Adrenal gland (tissue), 12 donors: Measurements from ENCODE around the gene SLC25A11. TPM values are rescaled to one million over a fixed set of nuclear protein-coding genes. Genes with fewer than 3 reads are reported as not detected.

Experiments
- DNase-seq, 7 donors: peaks; one replicate each; pipeline ENCODE4 v3.0.0-alpha.2; 2019 to 2020
- H3K27ac ChIP-seq, 5 donors: fragments of 200-600 bp; sonication (generic) in 4 of 5; 1 replicate in 3 of 5; 2 replicates in 2 of 5; pipeline versions ENCODE4 v1.5.1 to v1.8.0; 2016 to 2020; ENCODE audit warnings: mild to moderate bottlenecking in 1 of 5
- H3K27me3 ChIP-seq: fragments of 200-600 bp; 2 replicates; pipeline ENCODE4 v1.8.0; 2021
- H3K36me3 ChIP-seq, 2 donors: fragments of 200-600 bp; replicated peaks in 1 of 2; 1 replicate in 1 of 2; 2 replicates in 1 of 2; pipeline versions ENCODE4 v1.5.1 to v1.8.0; 2018 to 2022
- H3K4me1 ChIP-seq, 2 donors: fragments of 200-600 bp; replicated peaks in 1 of 2; 1 replicate in 1 of 2; 2 replicates in 1 of 2; pipeline versions ENCODE4 v1.5.1 to v1.8.0; 2018 to 2021
- H3K4me3 ChIP-seq, 4 donors: fragments of 200-600 bp; sonication (generic) in 3 of 4; one replicate each; pipeline ENCODE4 v1.5.1; 2016 to 2018
- H3K9me3 ChIP-seq, 3 donors: fragments of 200-600 bp; sonication (generic) in 1 of 3; replicated peaks in 1 of 3; 1 replicate in 2 of 3; 2 replicates in 1 of 3; pipeline versions ENCODE4 v1.5.1 to v1.8.0; 2016 to 2021
- CTCF ChIP-seq, 6 experiments: fragments of 450-650 bp in 4 of 6; fragments of 200-600 bp in 2 of 6; sonication (generic) in 1 of 6; IDR thresholded peaks; 1 replicate in 5 of 6; 2 replicates in 1 of 6; pipeline versions ENCODE4 v1.5.1 to v1.8.0; 2016 to 2021; ENCODE audit warnings: antibody characterized with exemption in 6 of 6, mild to moderate bottlenecking in 2 of 6, moderate library complexity in 1 of 6
- POLR2A ChIP-seq, 2 donors: fragments of 450-650 bp; IDR thresholded peaks; one replicate each; pipeline ENCODE4 v1.6.1; 2017; ENCODE audit warnings: antibody characterized with exemption in 2 of 2, mild to moderate bottlenecking in 2 of 2, moderate library complexity in 1 of 2
- WGBS, 4 donors: extraction: QIAGEN DNeasy Blood & Tissue Kit in 2 of 4; methylation state at CpG; one replicate each; pipeline versions ENCODE4 v1.1.5 to v1.1.7; 2013 to 2017; 5-methylcytosine and 5-hydroxymethylcytosine counted together
- intact Hi-C, 2 donors: fragments of 100-400 bp; cut with DNase I; formaldehyde crosslinking; loops; one replicate each; pipeline versions ENCODE4 v1.14.1 to v1.15.0; 2022 to 2023
- polyA plus RNA-seq, 3 donors: library from polyadenylated mRNA; stranded (reverse); fragments of 200-250 nt in 2 of 3; fragments of 350-450 nt in 1 of 3; fragmentation: Illumina TruSeq in 1 of 3; extraction: RNeasy Lipid Tissue Mini Kit (QIAGEN cat#74804) in 1 of 3; gene quantifications; one replicate each; pipeline ENCODE4 v1.2.3, GENCODE V29; 2013 to 2014
- total RNA-seq, 9 donors: library from RNA; depleted of rRNA in 4 of 9; stranded (reverse); fragments of >200 nt in 4 of 9; fragments of 120-200 nt in 1 of 9; fragmentation: NEBNext Ultra II Directional in 1 of 9; extraction: Animal tissue kit (Norgen Biotek cat#: 25700) in 1 of 9; gene quantifications; one replicate each; pipeline versions ENCODE4 v1.1.0 to v1.2.4, GENCODE V29; 2013 to 2023
- donor health status: healthy with polysubstance abuse.
- donor health status: Bipolar disorder and iron deficiency.
- donor health status: DM: yes; HTN: yes; CAD: no.
- donor health status: DM: no; HTN: no; CAD: no.
- donor health status: DM: no; HTN: no; CAD: no.
- donor health status: DM: yes; HTN: yes; CAD: no.

The SLC25A11 gene
- total and polyA plus RNA-seq, 12 donors = 37.8 to 77.7 (median 66.7) TPM

DNA sequence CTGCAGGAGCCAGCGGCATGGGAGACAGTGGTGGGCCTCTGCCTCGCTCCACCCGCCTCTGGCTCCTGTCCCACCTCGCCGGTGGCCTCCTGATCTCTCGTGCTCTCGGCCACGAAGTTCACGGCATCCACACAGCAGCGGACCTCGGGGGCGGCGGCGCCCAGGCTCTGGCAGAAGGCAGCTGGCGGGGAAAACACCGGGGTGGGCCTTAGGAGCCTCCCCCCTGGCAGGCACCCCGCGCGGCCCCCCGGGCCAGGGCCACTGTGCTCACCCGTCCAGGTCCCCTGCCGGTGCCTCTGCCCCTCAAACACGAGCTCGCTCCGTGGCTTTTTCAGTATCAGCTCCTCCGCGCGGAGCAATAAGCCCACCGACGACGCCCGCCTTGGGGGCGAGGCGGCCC is 40.9 kb downstream of the SLC25A11 start:
- Histone ChIP-seq H3K36me3 (peaks cover 0 to 30% of the 10 kb centered on the region in 2 donors), H3K9me3 (no peaks in the 10 kb centered on the region), H3K4me1 (peaks cover 0 to 9% of the 10 kb centered on the region in 2 donors), H3K4me3 (peak overlapping the region in 2 of 4 donors; percentile 13 to 68), H3K27me3 (no peaks in the 10 kb centered on the region), H3K27ac (peak overlapping the region in 1 of 5 donors; percentile 34)
- TF ChIP-seq CTCF (IDR thresholded peaks at IDR 0.05) (no peak), POLR2A (IDR thresholded peaks at IDR 0.05) (no peak)
- DNase-seq = no peak
- WGBS, 4 donors = 19 to 47% (median 27%) methylated on average over 16 to 34 of the region's 34 CpGs; no CpG with 5 or more reads in 1 of the 4 donors
- intact Hi-C loops = no loop called here

DNA sequence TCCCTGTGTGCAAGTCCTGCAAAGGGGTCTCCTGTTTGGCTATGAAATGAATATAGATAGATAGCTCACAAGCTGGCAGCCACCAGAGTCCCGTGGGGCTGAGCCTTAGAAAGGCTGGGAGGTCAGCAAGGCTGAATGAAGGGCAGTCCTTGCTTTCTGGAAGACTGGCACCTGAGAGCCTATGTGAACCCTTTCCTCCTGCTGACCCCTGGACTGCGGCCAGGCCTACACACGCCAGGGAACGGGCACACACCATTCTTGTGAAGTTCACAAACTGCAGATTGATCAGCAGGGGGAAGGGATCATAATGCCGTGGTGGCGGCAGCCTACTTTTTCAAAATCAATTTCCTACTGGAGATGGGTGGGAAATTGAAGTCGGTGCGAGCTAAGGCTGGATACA is 41.5 kb downstream of the SLC25A11 start:
- Histone ChIP-seq H3K4me3 (no peak overlapping the region), H3K36me3 (peaks cover 0 to 36% of the 10 kb centered on the region in 2 donors), H3K27ac (no peak overlapping the region), H3K27me3 (no peaks in the 10 kb centered on the region), H3K4me1 (peaks cover 0 to 9% of the 10 kb centered on the region in 2 donors), H3K9me3 (no peaks in the 10 kb centered on the region)
- WGBS, 4 donors = 74 to 88% (median 83%) methylated on average over 5 to 8 of the region's 8 CpGs
- intact Hi-C loops = no loop called here
- no peak for DNase-seq
- TF ChIP-seq POLR2A (IDR thresholded peaks at IDR 0.05) (no peak), CTCF (IDR thresholded peaks at IDR 0.05) (no peak)

DNA sequence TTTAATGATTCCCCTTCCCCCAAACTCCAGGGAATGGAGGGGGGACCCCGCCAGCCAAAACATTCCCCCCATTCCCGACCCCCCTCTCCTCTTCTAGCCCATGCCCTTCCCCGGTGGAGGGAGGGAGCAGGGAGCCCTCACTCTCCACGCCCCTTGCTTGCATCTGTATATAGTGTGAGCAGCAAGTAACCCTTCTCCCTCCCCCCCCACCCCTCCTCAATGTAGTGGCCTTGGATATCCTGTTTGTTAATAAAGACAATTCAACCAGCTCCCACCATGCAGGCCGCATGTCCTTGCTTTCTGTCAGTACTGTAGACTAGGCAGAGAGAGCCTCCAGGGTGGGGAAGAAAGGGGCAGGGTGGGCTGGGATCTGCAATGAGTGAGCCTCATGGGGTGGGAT is 42.1 kb downstream of the SLC25A11 start:
- H3K27me3 ChIP-seq = no peaks in the 10 kb centered on the region
- H3K36me3 ChIP-seq = peaks cover 0 to 42% of the 10 kb centered on the region in 2 donors
- WGBS, 4 donors = 82 to 97% (median 91%) methylated on average over 4 to 5 of the region's 5 CpGs
- no peak overlapping the region for H3K27ac ChIP-seq
- H3K4me3 ChIP-seq = no peak overlapping the region
- no peaks in the 10 kb centered on the region for H3K9me3 ChIP-seq
- intact Hi-C loops = no loop called here
- peaks cover 0 to 9% of the 10 kb centered on the region in 2 donors for H3K4me1 ChIP-seq
- no peak for DNase-seq
- no peak for TF ChIP-seq POLR2A (IDR thresholded peaks at IDR 0.05)
- no peak for TF ChIP-seq CTCF (IDR thresholded peaks at IDR 0.05)

GRCh38 chr17:4897198-4897687 is 42.6 kb downstream of the SLC25A11 start:
- Histone ChIP-seq H3K4me3 (no peak overlapping the region), H3K36me3 (peaks cover 0 to 47% of the 10 kb centered on the region in 2 donors), H3K27ac (no peak overlapping the region), H3K27me3 (no peaks in the 10 kb centered on the region), H3K9me3 (no peaks in the 10 kb centered on the region), H3K4me1 (peaks cover 0 to 9% of the 10 kb centered on the region in 2 donors)
- WGBS, 4 donors = 79 to 85% (median 80%) methylated on average over 9 to 10 of the region's 10 CpGs
- DNase-seq = no peak
- intact Hi-C loops = no loop called here
- TF ChIP-seq CTCF (IDR thresholded peaks at IDR 0.05) (no peak), POLR2A (IDR thresholded peaks at IDR 0.05) (no peak)
